ENCODE data around the gene MRPL10.

Gene MRPL10

GRCh38 chr17:47856830-47857229 lies 25.5 kb upstream of the MRPL10 start:
- peaks cover under 1% of the 10 kb centered on the region for H3K79me1 ChIP-seq (ENCODE audit: low read length)
- H3K4me3 ChIP-seq (ENCODE audit: low read depth, low read length) = no peak overlapping the region
- no peak for DNase-seq
- H3K4ac ChIP-seq (ENCODE audit: low read depth, low read length) = no peak overlapping the region
- peaks cover 13% of the 10 kb centered on the region for H3K27me3 ChIP-seq (ENCODE audit: insufficient read depth, low read length)
- no peak overlapping the region for H2BK5ac ChIP-seq (ENCODE audit: low read depth, low read length, poor library complexity)
- H2BK12ac ChIP-seq (ENCODE audit: low read length) = peak overlapping the region; percentile 11
- no peak overlapping the region for H3K23ac ChIP-seq (ENCODE audit: low read length)
- H3K4me2 ChIP-seq (ENCODE audit: low read length) = no peak overlapping the region
- peaks cover under 1% of the 10 kb centered on the region for H3K79me2 ChIP-seq (ENCODE audit: control insufficient read depth, insufficient read depth, low read length, poor library complexity)
- no peak overlapping the region for H4K8ac ChIP-seq (ENCODE audit: low read depth, low read length)
- H3K4me1 ChIP-seq (ENCODE audit: control insufficient read depth in 1 of 2, insufficient read depth in 2 of 2, low read length in 2 of 2) = peaks cover 12 to 17% of the 10 kb centered on the region in 2 experiments
- H3K9me3 ChIP-seq (ENCODE audit: insufficient read depth, low read depth, low read length) = no peaks in the 10 kb centered on the region
- H2AFZ ChIP-seq (ENCODE audit: insufficient read depth, low read length, poor library complexity) = no peak overlapping the region
- no peaks in the 10 kb centered on the region for H3K36me3 ChIP-seq (ENCODE audit: control insufficient read depth in 1 of 2, insufficient read depth in 2 of 2, low read length in 2 of 2)
- no peak overlapping the region for H3K27ac ChIP-seq (ENCODE audit: low read depth, low read length)
- H4K12ac ChIP-seq (ENCODE audit: low read depth, low read length) = no peak overlapping the region
- no peak overlapping the region for H3K18ac ChIP-seq (ENCODE audit: low read length)
- H2AK5ac ChIP-seq (ENCODE audit: low read length) = peak overlapping the region; percentile 36
- no peak overlapping the region for H3K9ac ChIP-seq (ENCODE audit: low read length)
- no peak overlapping the region for H4K91ac ChIP-seq (ENCODE audit: low read depth, low read length)
- peak overlapping the region; percentile 21 for H2BK120ac ChIP-seq (ENCODE audit: insufficient read depth, low read length, poor library complexity)
- H3K14ac ChIP-seq (ENCODE audit: low read length) = no peak overlapping the region

GRCh38 chr17:47855737-47856136 lies 24.4 kb upstream of the MRPL10 start:
- Histone ChIP-seq H3K9me3 (ENCODE audit: insufficient read depth, low read depth, low read length) (no peaks in the 10 kb centered on the region), H3K18ac (ENCODE audit: low read length) (no peak overlapping the region), H2BK12ac (ENCODE audit: low read length) (no peak overlapping the region), H3K4me1 (ENCODE audit: control insufficient read depth in 1 of 2, insufficient read depth in 2 of 2, low read length in 2 of 2) (peaks cover 12 to 22% of the 10 kb centered on the region in 2 experiments), H3K4ac (ENCODE audit: low read depth, low read length) (no peak overlapping the region), H3K4me2 (ENCODE audit: low read length) (no peak overlapping the region), H4K8ac (ENCODE audit: low read depth, low read length) (no peak overlapping the region), H3K27ac (ENCODE audit: low read depth, low read length) (no peak overlapping the region), H3K27me3 (ENCODE audit: insufficient read depth, low read length) (peaks cover 13% of the 10 kb centered on the region), H2AFZ (ENCODE audit: insufficient read depth, low read length, poor library complexity) (no peak overlapping the region), H2BK5ac (ENCODE audit: low read depth, low read length, poor library complexity) (no peak overlapping the region), H2AK5ac (ENCODE audit: low read length) (no peak overlapping the region), H3K9ac (ENCODE audit: low read length) (no peak overlapping the region), H3K79me1 (ENCODE audit: low read length) (peaks cover 7% of the 10 kb centered on the region), H4K12ac (ENCODE audit: low read depth, low read length) (no peak overlapping the region), H3K79me2 (ENCODE audit: control insufficient read depth, insufficient read depth, low read length, poor library complexity) (peaks cover 3% of the 10 kb centered on the region), H2BK120ac (ENCODE audit: insufficient read depth, low read length, poor library complexity) (no peak overlapping the region), H3K4me3 (ENCODE audit: low read depth, low read length) (no peak overlapping the region), H4K91ac (ENCODE audit: low read depth, low read length) (no peak overlapping the region), H3K36me3 (ENCODE audit: control insufficient read depth in 1 of 2, insufficient read depth in 2 of 2, low read length in 2 of 2) (no peaks in the 10 kb centered on the region), H3K14ac (ENCODE audit: low read length) (no peak overlapping the region), H3K23ac (ENCODE audit: low read length) (no peak overlapping the region)
- DNase-seq = no peak
- no CpG with 5 or more reads among the region's 3 CpGs for WGBS (ENCODE audit: extremely low coverage, insufficient coverage, insufficient read length)

- no peak overlapping the region for H3K27ac ChIP-seq (ENCODE audit: low read depth, low read length)
- no peak overlapping the region for H4K12ac ChIP-seq (ENCODE audit: low read depth, low read length)
- no peak overlapping the region for H3K4ac ChIP-seq (ENCODE audit: low read depth, low read length)
- peak overlapping the region; percentile 13 for H2AK5ac ChIP-seq (ENCODE audit: low read length)
- H4K8ac ChIP-seq (ENCODE audit: low read depth, low read length) = no peak overlapping the region
- no peak overlapping the region for H2BK5ac ChIP-seq (ENCODE audit: low read depth, low read length, poor library complexity)
- no peak overlapping the region for H3K14ac ChIP-seq (ENCODE audit: low read length)
- no peak overlapping the region for H4K91ac ChIP-seq (ENCODE audit: low read depth, low read length)
- peaks cover 1 to 4% of the 10 kb centered on the region in 2 experiments for H3K36me3 ChIP-seq (ENCODE audit: control insufficient read depth in 1 of 2, insufficient read depth in 2 of 2, low read length in 2 of 2)
- no CpG with 5 or more reads among the region's 5 CpGs for WGBS (ENCODE audit: extremely low coverage, insufficient coverage, insufficient read length)
- peaks cover 13% of the 10 kb centered on the region for H3K27me3 ChIP-seq (ENCODE audit: insufficient read depth, low read length)
- no peak overlapping the region for H2BK120ac ChIP-seq (ENCODE audit: insufficient read depth, low read length, poor library complexity)
- no peak overlapping the region for H3K4me2 ChIP-seq (ENCODE audit: low read length)
- H3K9me3 ChIP-seq (ENCODE audit: insufficient read depth, low read depth, low read length) = no peaks in the 10 kb centered on the region
- H3K9ac ChIP-seq (ENCODE audit: low read length) = no peak overlapping the region
- H3K4me3 ChIP-seq (ENCODE audit: low read depth, low read length) = no peak overlapping the region
- H3K79me1 ChIP-seq (ENCODE audit: low read length) = peaks cover 18% of the 10 kb centered on the region
- no peak overlapping the region for H3K18ac ChIP-seq (ENCODE audit: low read length)
- no peak overlapping the region for H3K23ac ChIP-seq (ENCODE audit: low read length)
- no peak for DNase-seq
- no peak overlapping the region for H2AFZ ChIP-seq (ENCODE audit: insufficient read depth, low read length, poor library complexity)
- H3K4me1 ChIP-seq (ENCODE audit: control insufficient read depth in 1 of 2, insufficient read depth in 2 of 2, low read length in 2 of 2) = peaks cover 19 to 25% of the 10 kb centered on the region in 2 experiments
- no peak overlapping the region for H2BK12ac ChIP-seq (ENCODE audit: low read length)
- H3K79me2 ChIP-seq (ENCODE audit: control insufficient read depth, insufficient read depth, low read length, poor library complexity) = peaks cover 13% of the 10 kb centered on the region
Observed at GRCh38 chr17:47853616-47854015, 22.3 kb upstream of the MRPL10 start.

- DNase-seq = no peak
- Histone ChIP-seq H2BK120ac (ENCODE audit: insufficient read depth, low read length, poor library complexity) (no peak overlapping the region), H3K14ac (ENCODE audit: low read length) (no peak overlapping the region), H4K8ac (ENCODE audit: low read depth, low read length) (no peak overlapping the region), H3K36me3 (ENCODE audit: control insufficient read depth in 1 of 2, insufficient read depth in 2 of 2, low read length in 2 of 2) (peaks cover 5 to 7% of the 10 kb centered on the region in 2 experiments), H3K9me3 (ENCODE audit: insufficient read depth, low read depth, low read length) (no peaks in the 10 kb centered on the region), H2AFZ (ENCODE audit: insufficient read depth, low read length, poor library complexity) (no peak overlapping the region), H2AK5ac (ENCODE audit: low read length) (no peak overlapping the region), H3K27me3 (ENCODE audit: insufficient read depth, low read length) (peaks cover 13% of the 10 kb centered on the region), H2BK12ac (ENCODE audit: low read length) (no peak overlapping the region), H3K4me2 (ENCODE audit: low read length) (peak overlapping the region; percentile 1), H3K9ac (ENCODE audit: low read length) (peak overlapping the region; percentile 10), H3K4me3 (ENCODE audit: low read depth, low read length) (no peak overlapping the region), H4K91ac (ENCODE audit: low read depth, low read length) (peak overlapping the region; percentile 59), H3K4me1 (ENCODE audit: control insufficient read depth in 1 of 2, insufficient read depth in 2 of 2, low read length in 2 of 2) (peaks cover 24 to 33% of the 10 kb centered on the region in 2 experiments), H3K18ac (ENCODE audit: low read length) (no peak overlapping the region), H4K12ac (ENCODE audit: low read depth, low read length) (no peak overlapping the region), H3K79me2 (ENCODE audit: control insufficient read depth, insufficient read depth, low read length, poor library complexity) (peaks cover 15% of the 10 kb centered on the region), H3K27ac (ENCODE audit: low read depth, low read length) (no peak overlapping the region), H3K23ac (ENCODE audit: low read length) (peak overlapping the region; percentile 69), H2BK5ac (ENCODE audit: low read depth, low read length, poor library complexity) (no peak overlapping the region), H3K79me1 (ENCODE audit: low read length) (peaks cover 19% of the 10 kb centered on the region), H3K4ac (ENCODE audit: low read depth, low read length) (no peak overlapping the region)
- no CpG with 5 or more reads among the region's 32 CpGs for WGBS (ENCODE audit: extremely low coverage, insufficient coverage, insufficient read length)
Observed at GRCh38 chr17:47852113-47852949, 21.0 kb upstream of the MRPL10 start.

Data from trophoblast cell (in vitro differentiated cells and primary cell).